IMR-90 (cell line): ENCODE data around the gene OTC. TPM values are rescaled to one million over a fixed set of nuclear protein-coding genes. Genes with fewer than 3 reads are reported as not detected.

ENCODE experiments used
- ATAC-seq: fragments of 200-7000 bp; cut with Tn5 transposase; 2 replicates; pipeline ENCODE4 v1.9.1; 2020; ENCODE audit warnings: low read depth, mild to moderate bottlenecking, moderate library complexity
- BruUV-seq: library from RNA; stranded (reverse); fragments of 400-500 nt; replicated peaks from 2 replicates; lab custom pipeline; 2021; lab: Mats Ljungman, UMichigan
- CTCF ChIA-PET: fragments of 300-600 bp; formaldehyde crosslinking; extraction: SDS; loops from one replicate; lab custom pipeline; 2021; ENCODE audit warnings: antibody characterized with exemption; lab: Yijun Ruan, JAX
- POLR2A ChIA-PET: fragments of 300-600 bp; sonication (Branson Sonifier 250); formaldehyde crosslinking; loops from one replicate; lab custom pipeline; 2022; ENCODE audit warnings: antibody characterized with exemption; ENCODE audit not compliant: unreplicated experiment; lab: Charles Lee
- DNase-seq: peaks from one replicate; pipeline ENCODE4 v3.0.0; 2013
- H2AFZ ChIP-seq: replicated peaks from 2 replicates; pipeline ENCODE3; 2013; ENCODE audit warnings: low read length, mild to moderate bottlenecking; ENCODE audit not compliant: poor library complexity
- H2AK5ac ChIP-seq: 2 replicates; pipeline ENCODE4 v1.6.1; 2013; ENCODE audit warnings: low read depth, low read length, inconsistent platforms
- H2AK9ac ChIP-seq: replicated peaks from 2 replicates; pipeline ENCODE3; 2013; ENCODE audit warnings: mild to moderate bottlenecking, low read depth, low read length, moderate library complexity; ENCODE audit not compliant: poor library complexity
- H2BK120ac ChIP-seq: 2 replicates; pipeline ENCODE4 v1.6.1; 2013; ENCODE audit warnings: low read depth, low read length, inconsistent platforms
- H2BK15ac ChIP-seq: 3 replicates; pipeline ENCODE4 v1.6.1; 2013; ENCODE audit warnings: low read depth, low read length, inconsistent platforms
- H2BK20ac ChIP-seq: 2 replicates; pipeline ENCODE4 v1.6.1; 2013; ENCODE audit warnings: low read depth, mild to moderate bottlenecking, inconsistent platforms, low read length, moderate library complexity
- H2BK5ac ChIP-seq: 2 replicates; pipeline ENCODE4 v1.6.1; 2013; ENCODE audit warnings: mild to moderate bottlenecking, low read depth, low read length, inconsistent platforms; ENCODE audit not compliant: poor library complexity, severe bottlenecking
- H3K14ac ChIP-seq: replicated peaks from 2 replicates; pipeline ENCODE4 v1.6.1; 2013; ENCODE audit warnings: low read depth, low read length, inconsistent platforms
- H3K18ac ChIP-seq: 2 replicates; pipeline ENCODE4 v1.6.1; 2013; ENCODE audit warnings: low read depth, low read length, control low read depth
- H3K23ac ChIP-seq: 2 replicates; pipeline ENCODE4 v1.6.1; 2013; ENCODE audit warnings: low read depth, low read length, inconsistent platforms
- H3K27ac ChIP-seq: 2 replicates; pipeline ENCODE4 v1.5.1; 2013; ENCODE audit warnings: mild to moderate bottlenecking, control low read depth, low read length; ENCODE audit not compliant: insufficient read depth
- H3K27me3 ChIP-seq: 2 replicates; pipeline ENCODE4 v1.6.1; 2013; ENCODE audit warnings: low read length; ENCODE audit not compliant: control insufficient read depth, insufficient read depth
- H3K36me3 ChIP-seq: 2 replicates; pipeline ENCODE4 v1.6.1; 2013; ENCODE audit warnings: low read length, mixed read lengths; ENCODE audit not compliant: control insufficient read depth, insufficient read depth
- H3K4ac ChIP-seq: 2 replicates; pipeline ENCODE4 v1.6.1; 2013; ENCODE audit warnings: low read depth, low read length, inconsistent platforms
- H3K4me1 ChIP-seq: 2 replicates; pipeline ENCODE4 v1.6.1; 2013; ENCODE audit warnings: low read length, mixed read lengths; ENCODE audit not compliant: control insufficient read depth, insufficient read depth
- H3K4me2 ChIP-seq: 2 replicates; pipeline ENCODE4 v1.6.1; 2013; ENCODE audit warnings: low read depth, mild to moderate bottlenecking, control low read depth, low read length, moderate library complexity
- H3K4me3 ChIP-seq: 2 replicates; pipeline ENCODE4 v1.5.1; 2013; ENCODE audit warnings: low read depth, mild to moderate bottlenecking, control low read depth, low read length, moderate library complexity; ENCODE audit not compliant: insufficient read depth
- H3K56ac ChIP-seq: 2 replicates; pipeline ENCODE4 v1.6.1; 2013; ENCODE audit warnings: low read length, inconsistent platforms; ENCODE audit not compliant: insufficient read depth; ENCODE audit errors: extremely low read depth
- H3K79me1 ChIP-seq, 2 experiments: 2 replicates each; pipeline ENCODE4 v1.6.1; 2013; ENCODE audit warnings: low read length in 2 of 2, inconsistent platforms in 1 of 2, low read depth in 1 of 2
- H3K9ac ChIP-seq: 2 replicates; pipeline ENCODE4 v1.6.1; 2013; ENCODE audit warnings: low read depth, low read length, control low read depth
- H3K9me1 ChIP-seq: 2 replicates; pipeline ENCODE4 v1.6.1; 2013; ENCODE audit warnings: low read length, inconsistent platforms; ENCODE audit not compliant: insufficient read depth
- H3K9me3 ChIP-seq: 2 replicates; pipeline ENCODE4 v1.6.1; 2013; ENCODE audit warnings: low read length; ENCODE audit not compliant: control insufficient read depth, insufficient read depth
- H4K20me1 ChIP-seq: 2 replicates; pipeline ENCODE4 v1.6.1; 2013; ENCODE audit warnings: low read length, inconsistent platforms; ENCODE audit not compliant: insufficient read depth
- H4K5ac ChIP-seq: 2 replicates; pipeline ENCODE4 v1.6.1; 2013; ENCODE audit warnings: mild to moderate bottlenecking, low read depth, low read length, control low read depth
- H4K8ac ChIP-seq, 2 experiments: 2 replicates each; pipeline ENCODE4 v1.6.1; 2013; ENCODE audit warnings: low read depth in 2 of 2, low read length in 2 of 2, control low read depth in 1 of 2, inconsistent platforms in 1 of 2
- H4K91ac ChIP-seq: 2 replicates; pipeline ENCODE4 v1.6.1; 2013; ENCODE audit warnings: low read depth, low read length, inconsistent platforms; ENCODE audit not compliant: insufficient read depth
- FOS ChIP-seq: fragments of 150-350 bp; IDR thresholded peaks from 2 replicates; pipeline ENCODE4 v1.6.1; 2016; ENCODE audit warnings: low read depth, low read length
- MAFK ChIP-seq: IDR thresholded peaks from 2 replicates; pipeline ENCODE4 v1.6.1; 2012; ENCODE audit warnings: low read depth, low read length, improper control_type of control experiment
- MXI1 ChIP-seq: IDR thresholded peaks from 2 replicates; pipeline ENCODE4 v1.6.1; 2012; ENCODE audit warnings: low read depth, mild to moderate bottlenecking, low read length, moderate library complexity, borderline replicate concordance
- POLR2A ChIP-seq: IDR thresholded peaks from 2 replicates; pipeline ENCODE4 v1.6.1; 2012; ENCODE audit warnings: mild to moderate bottlenecking, low read depth, low read length
- RAD21 ChIP-seq: IDR thresholded peaks from 2 replicates; pipeline ENCODE4 v1.6.1; 2012; ENCODE audit warnings: low read length, improper control_type of control experiment
- RCOR1 ChIP-seq: IDR thresholded peaks from 2 replicates; pipeline ENCODE4 v1.6.1; 2012; ENCODE audit warnings: mild to moderate bottlenecking, low read length, improper control_type of control experiment; ENCODE audit not compliant: insufficient replicate concordance
- WGBS, 2 experiments: methylation state at CpG; one replicate each; pipeline versions ENCODE4 v1.1.5 to v1.1.7; 2013; ENCODE audit warnings: missing lambda C conversion rate in 2 of 2; ENCODE audit not compliant: insufficient read length in 1 of 2; ENCODE audit errors: extremely low coverage in 2 of 2; 5-methylcytosine and 5-hydroxymethylcytosine counted together
- dilution Hi-C: fragments of 300-500 bp; cut with HindIII; formaldehyde crosslinking; loops from one replicate; pipeline ENCODE4 v1.14.3; 2018; ENCODE audit warnings: low sequenced_read_pairs; ENCODE audit not compliant: unreplicated experiment
- in situ Hi-C: fragments of 300-500 bp; cut with MboI; formaldehyde crosslinking; loops from 3 replicates; pipeline ENCODE4 v1.14.3; 2019; ENCODE audit warnings: low sequenced_read_pairs, inconsistent platforms, mixed read lengths
- intact Hi-C: fragments of 100-400 bp; cut with micrococcal nuclease; formaldehyde crosslinking; loops from 2 replicates; pipeline ENCODE4 v1.10.0; 2022
- microRNA-seq, 2 experiments: library from miRNA; stranded (forward) in 1 of 2; unstranded in 1 of 2; fragments of 10-50 nt in 1 of 2; fragments of <30 nt in 1 of 2; gene quantifications in 1 of 2; microRNA quantifications in 1 of 2; one replicate each; pipeline versions ENCODE3 to v1.1.0; 2013 to 2020; ENCODE audit not compliant: insufficient read depth in 1 of 2, insufficient read length in 1 of 2, unreplicated experiment in 1 of 2
- polyA plus RNA-seq, 3 experiments: library from polyadenylated mRNA; depleted of rRNA; stranded (reverse); fragments of >200 nt; gene quantifications; 2 replicates each; pipeline ENCODE4 v1.2.3, GENCODE V29; 2012; ENCODE audit warnings: low replicate concordance in 1 of 3
- small RNA-seq, 5 experiments: library from RNA; depleted of rRNA; stranded (forward); fragments of <200 nt; gene quantifications; one replicate each; pipeline ENCODE3, GENCODE V24; 2012
- total RNA-seq: library from RNA; depleted of rRNA; stranded (reverse); fragments of >200 nt; gene quantifications from 2 replicates; pipeline ENCODE4 v1.2.3, GENCODE V29; 2012; rRNA removed

The OTC gene
- total and polyA plus RNA-seq, 2 of the 4 experiments (the other 2 are of a cell fraction) = not detected

DNA sequence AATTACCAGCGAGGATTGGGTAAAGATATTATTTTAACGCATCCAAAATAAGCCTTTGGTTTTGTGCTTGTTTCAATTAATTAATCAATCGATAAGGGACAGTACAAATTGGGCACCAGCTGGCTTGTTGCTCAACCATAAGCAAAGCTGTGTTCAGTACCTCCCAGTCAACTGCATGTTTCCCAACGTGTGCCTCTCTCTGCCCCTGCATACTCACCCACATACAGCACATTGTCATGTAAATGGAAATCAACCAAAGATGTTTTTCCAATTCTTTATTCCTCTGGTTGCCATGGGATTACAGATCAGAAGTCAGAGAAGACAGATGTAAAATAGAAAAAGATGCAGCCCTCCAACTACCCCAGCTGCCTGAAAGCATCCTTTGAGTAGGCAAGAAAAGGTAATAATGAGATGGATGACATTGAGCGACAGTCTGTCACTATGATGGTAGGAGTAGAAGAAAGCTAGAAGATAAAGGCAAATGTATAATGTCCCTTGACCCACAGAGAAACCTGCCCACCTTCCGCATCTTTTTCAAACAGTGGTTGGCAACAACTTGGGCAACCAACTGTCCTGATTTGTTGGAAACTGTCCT, 116.3 kb downstream of the OTC start:
- Histone ChIP-seq H3K9me3 (no peaks in the 10 kb centered on the region), H2BK5ac (no peak overlapping the region), H3K4me2 (no peak overlapping the region), H3K56ac (no peak overlapping the region), H4K20me1 (no peaks in the 10 kb centered on the region), H2AK9ac (no peak overlapping the region), H3K14ac (no peak overlapping the region), H3K9ac (no peak overlapping the region), H2AFZ (no peak overlapping the region), H2BK120ac (no peak overlapping the region), H3K23ac (no peak overlapping the region), H3K27me3 (no peaks in the 10 kb centered on the region), H3K79me1 (no peaks in the 10 kb centered on the region), H2AK5ac (no peak overlapping the region), H3K18ac (no peak overlapping the region), H4K8ac (no peak overlapping the region), H3K4me1 (no peaks in the 10 kb centered on the region), H4K5ac (no peak overlapping the region), H2BK20ac (no peak overlapping the region), H3K9me1 (no peaks in the 10 kb centered on the region), H4K91ac (no peak overlapping the region), H3K4ac (no peak overlapping the region), H3K4me3 (no peak overlapping the region), H2BK15ac (no peak overlapping the region), H3K27ac (no peak overlapping the region), H3K36me3 (no peaks in the 10 kb centered on the region)
- BruUV-seq = no TSS peak
- DNase-seq = no peak
- dilution Hi-C loops = no loop called here
- in situ Hi-C loops = no loop called here
- intact Hi-C loops = no loop called here
- ATAC-seq = no peak
- TF ChIP-seq MAFK (no peak), POLR2A (no peak), FOS (no peak), MXI1 (no peak), RAD21 (no peak), RCOR1 (no peak)
- ChIA-PET POLR2A (no interaction called here), CTCF (no interaction called here)
- WGBS, 2 experiments = 80% methylated on average over 2 of the region's 6 CpGs; no CpG with 5 or more reads in 1 of the 2 experiments

Small RNA genes within 50 kb of the gene (microRNA-seq; reads per million reads assigned to microRNA genes)
- gene RF00322 (ENCODE audit: insufficient read depth, insufficient read length) = not detected

Small RNA genes within 50 kb of the gene (small RNA-seq; reads per million reads assigned to genes)
- 0 reads per million in 5 experiments for gene RF00322

Other genes starting within 250 kb of the OTC start
- 35.5 and 39.2 TPM in 2 replicates for gene SRPX, start 131.7 kb upstream of the OTC start, total RNA-seq
- 67.6 and 81.5 TPM in 2 replicates for gene SRPX, start 131.7 kb upstream of the OTC start, polyA plus RNA-seq (2012; rRNA removed)
- gene RPGR, start 25.1 kb upstream of the OTC start, total RNA-seq = 3.8 and 6.7 TPM in 2 replicates
- gene RPGR, start 25.1 kb upstream of the OTC start, polyA plus RNA-seq (2012; rRNA removed) = 1.1 and 2.2 TPM in 2 replicates
- gene TSPAN7, start 208.9 kb downstream of the OTC start, total RNA-seq = not detected in 2 replicates
- gene TSPAN7, start 208.9 kb downstream of the OTC start, polyA plus RNA-seq (2012; rRNA removed) = not detected in 2 replicates